Measurements from ENCODE around the gene IL1B. TPM values are rescaled to one million over a fixed set of nuclear protein-coding genes. Genes with fewer than 3 reads are reported as not detected.

Gene IL1B
- polyA plus RNA-seq, 1 donor from 2014 or later: not detected

DNA sequence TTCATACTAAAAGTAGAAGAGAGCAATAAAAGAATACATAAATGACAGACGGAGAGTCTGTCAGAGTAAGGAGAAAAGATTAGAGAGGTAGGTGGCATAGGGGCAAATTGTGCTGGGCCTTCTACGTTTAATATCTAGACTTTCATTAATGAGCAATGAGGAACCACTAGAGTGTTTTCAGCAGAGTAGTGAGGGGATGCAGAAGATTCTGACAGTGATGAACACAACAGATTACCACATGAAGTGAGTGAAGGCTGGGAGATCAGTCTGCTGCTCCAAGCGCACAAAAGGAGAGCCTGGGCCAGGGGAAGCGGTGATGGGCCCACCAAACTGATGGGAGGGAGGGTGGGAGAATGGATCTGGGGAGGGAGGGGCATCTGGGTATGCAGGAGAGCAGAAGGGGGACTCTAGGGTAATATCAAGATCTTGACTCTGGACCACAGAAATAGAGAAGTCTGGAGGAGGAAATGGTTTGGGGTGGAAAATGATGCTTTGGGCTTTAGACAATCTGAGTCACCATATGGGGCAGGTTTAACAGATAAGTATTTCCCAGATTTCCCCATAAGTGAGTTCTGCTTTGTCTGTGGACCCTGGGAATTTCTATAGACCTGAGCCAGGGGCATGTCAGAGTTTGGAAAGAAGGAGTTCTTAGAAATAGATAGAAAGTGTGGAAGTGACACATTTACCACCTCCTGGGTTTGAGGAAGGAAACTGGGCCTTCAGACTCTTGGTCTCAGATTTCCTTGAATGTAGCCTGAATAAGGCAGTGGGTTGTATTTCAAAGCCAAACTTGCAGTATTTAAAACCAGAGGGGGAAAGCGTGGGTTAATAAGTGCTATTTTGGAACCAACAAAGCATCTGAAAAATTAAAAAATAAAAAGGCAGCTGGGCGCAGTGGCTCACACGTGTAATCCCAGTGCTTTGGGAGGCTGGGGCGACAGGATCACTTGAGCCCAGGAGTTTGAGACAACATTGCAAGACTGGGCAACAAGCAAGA, 37.3 kb downstream of the IL1B start:
- H2AFZ ChIP-seq (ENCODE audit: low read depth, low read length): no peak overlapping the region
- H3K27ac ChIP-seq (ENCODE audit: low read length): no peak overlapping the region
- H3K79me2 ChIP-seq (replicated peaks; ENCODE audit: insufficient read depth, low read length): no peaks in the 10 kb centered on the region
- no peaks in the 10 kb centered on the region for H4K20me1 ChIP-seq (ENCODE audit: insufficient read depth)
- H3K4me3 ChIP-seq (ENCODE audit: low read length): no peak overlapping the region
- TF ChIP-seq MXI1 (conservative IDR thresholded peaks at IDR 0.05; ENCODE audit: poor library complexity, severe bottlenecking) (no peak), EZH2 (IDR thresholded peaks at IDR 0.05; ENCODE audit: borderline replicate concordance, insufficient read depth, low read length, poor library complexity, severe bottlenecking) (no peak), SMC3 (conservative IDR thresholded peaks at IDR 0.05; ENCODE audit: poor library complexity) (no peak), RAD21 (conservative IDR thresholded peaks at IDR 0.05) (no peak), TAF1 (IDR thresholded peaks at IDR 0.05; ENCODE audit: low read depth) (no peak), POLR2AphosphoS5 (IDR thresholded peaks at IDR 0.05) (no peak), EP300 (conservative IDR thresholded peaks at IDR 0.05; ENCODE audit: poor library complexity, severe bottlenecking) (no peak)
- TF ChIP-seq, protein P1, sequence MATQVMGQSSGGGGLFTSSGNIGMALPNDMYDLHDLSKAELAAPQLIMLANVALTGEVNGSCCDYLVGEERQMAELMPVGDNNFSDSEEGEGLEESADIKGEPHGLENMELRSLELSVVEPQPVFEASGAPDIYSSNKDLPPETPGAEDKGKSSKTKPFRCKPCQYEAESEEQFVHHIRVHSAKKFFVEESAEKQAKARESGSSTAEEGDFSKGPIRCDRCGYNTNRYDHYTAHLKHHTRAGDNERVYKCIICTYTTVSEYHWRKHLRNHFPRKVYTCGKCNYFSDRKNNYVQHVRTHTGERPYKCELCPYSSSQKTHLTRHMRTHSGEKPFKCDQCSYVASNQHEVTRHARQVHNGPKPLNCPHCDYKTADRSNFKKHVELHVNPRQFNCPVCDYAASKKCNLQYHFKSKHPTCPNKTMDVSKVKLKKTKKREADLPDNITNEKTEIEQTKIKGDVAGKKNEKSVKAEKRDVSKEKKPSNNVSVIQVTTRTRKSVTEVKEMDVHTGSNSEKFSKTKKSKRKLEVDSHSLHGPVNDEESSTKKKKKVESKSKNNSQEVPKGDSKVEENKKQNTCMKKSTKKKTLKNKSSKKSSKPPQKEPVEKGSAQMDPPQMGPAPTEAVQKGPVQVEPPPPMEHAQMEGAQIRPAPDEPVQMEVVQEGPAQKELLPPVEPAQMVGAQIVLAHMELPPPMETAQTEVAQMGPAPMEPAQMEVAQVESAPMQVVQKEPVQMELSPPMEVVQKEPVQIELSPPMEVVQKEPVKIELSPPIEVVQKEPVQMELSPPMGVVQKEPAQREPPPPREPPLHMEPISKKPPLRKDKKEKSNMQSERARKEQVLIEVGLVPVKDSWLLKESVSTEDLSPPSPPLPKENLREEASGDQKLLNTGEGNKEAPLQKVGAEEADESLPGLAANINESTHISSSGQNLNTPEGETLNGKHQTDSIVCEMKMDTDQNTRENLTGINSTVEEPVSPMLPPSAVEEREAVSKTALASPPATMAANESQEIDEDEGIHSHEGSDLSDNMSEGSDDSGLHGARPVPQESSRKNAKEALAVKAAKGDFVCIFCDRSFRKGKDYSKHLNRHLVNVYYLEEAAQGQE (IDR thresholded peaks at IDR 0.05; ENCODE audit: borderline replicate concordance): no peak
- TF ChIP-seq, protein P2, sequence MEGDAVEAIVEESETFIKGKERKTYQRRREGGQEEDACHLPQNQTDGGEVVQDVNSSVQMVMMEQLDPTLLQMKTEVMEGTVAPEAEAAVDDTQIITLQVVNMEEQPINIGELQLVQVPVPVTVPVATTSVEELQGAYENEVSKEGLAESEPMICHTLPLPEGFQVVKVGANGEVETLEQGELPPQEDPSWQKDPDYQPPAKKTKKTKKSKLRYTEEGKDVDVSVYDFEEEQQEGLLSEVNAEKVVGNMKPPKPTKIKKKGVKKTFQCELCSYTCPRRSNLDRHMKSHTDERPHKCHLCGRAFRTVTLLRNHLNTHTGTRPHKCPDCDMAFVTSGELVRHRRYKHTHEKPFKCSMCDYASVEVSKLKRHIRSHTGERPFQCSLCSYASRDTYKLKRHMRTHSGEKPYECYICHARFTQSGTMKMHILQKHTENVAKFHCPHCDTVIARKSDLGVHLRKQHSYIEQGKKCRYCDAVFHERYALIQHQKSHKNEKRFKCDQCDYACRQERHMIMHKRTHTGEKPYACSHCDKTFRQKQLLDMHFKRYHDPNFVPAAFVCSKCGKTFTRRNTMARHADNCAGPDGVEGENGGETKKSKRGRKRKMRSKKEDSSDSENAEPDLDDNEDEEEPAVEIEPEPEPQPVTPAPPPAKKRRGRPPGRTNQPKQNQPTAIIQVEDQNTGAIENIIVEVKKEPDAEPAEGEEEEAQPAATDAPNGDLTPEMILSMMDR (IDR thresholded peaks at IDR 0.05; ENCODE audit: poor library complexity, severe bottlenecking): no peak
- no peaks in the 10 kb centered on the region for H3K27me3 ChIP-seq (ENCODE audit: insufficient read depth, low read depth, low read length)
- H3K9ac ChIP-seq (ENCODE audit: low read length): no peak overlapping the region
- no peaks in the 10 kb centered on the region for H3K9me3 ChIP-seq (ENCODE audit: low read length)
- H3F3A ChIP-seq (ENCODE audit: insufficient read depth, low read length, poor library complexity, severe bottlenecking): no peaks in the 10 kb centered on the region
- no peaks in the 10 kb centered on the region for H3K36me3 ChIP-seq (ENCODE audit: insufficient read depth, low read length)
- no peak overlapping the region for H3K4me2 ChIP-seq (ENCODE audit: low read length)
- H3K9me2 ChIP-seq (ENCODE audit: insufficient read depth, low read length): no peaks in the 10 kb centered on the region

DNA sequence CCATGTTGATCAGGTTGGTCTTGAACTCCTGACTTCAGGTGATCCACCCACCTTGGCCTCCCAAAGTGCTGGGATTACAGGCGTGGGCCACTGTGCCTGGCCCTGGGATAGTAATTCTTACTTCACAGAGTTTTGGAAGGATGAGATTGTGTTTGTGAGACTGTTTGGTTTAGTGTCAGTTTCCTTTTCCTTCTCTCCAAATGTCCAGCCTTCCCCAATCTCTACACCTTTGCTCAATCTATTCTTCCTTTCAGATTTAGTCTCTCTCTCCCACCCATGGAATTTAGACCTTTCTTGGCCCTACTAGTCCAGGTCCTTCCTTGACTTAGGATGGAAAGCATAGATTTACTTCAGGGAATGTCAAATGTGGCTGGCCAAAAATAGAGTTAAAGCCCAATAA, 40.1 kb downstream of the IL1B start:
- Histone ChIP-seq H3K9me2 (ENCODE audit: insufficient read depth, low read length) (no peaks in the 10 kb centered on the region), H3F3A (ENCODE audit: insufficient read depth, low read length, poor library complexity, severe bottlenecking) (no peaks in the 10 kb centered on the region), H3K4me3 (ENCODE audit: low read length) (no peak overlapping the region), H4K20me1 (ENCODE audit: insufficient read depth) (no peaks in the 10 kb centered on the region), H3K9me3 (ENCODE audit: low read length) (no peaks in the 10 kb centered on the region), H3K79me2 (replicated peaks; ENCODE audit: insufficient read depth, low read length) (no peaks in the 10 kb centered on the region), H3K27me3 (ENCODE audit: insufficient read depth, low read depth, low read length) (no peaks in the 10 kb centered on the region), H2AFZ (ENCODE audit: low read depth, low read length) (no peak overlapping the region), H3K27ac (ENCODE audit: low read length) (no peak overlapping the region), H3K4me2 (ENCODE audit: low read length) (no peak overlapping the region), H3K36me3 (ENCODE audit: insufficient read depth, low read length) (no peaks in the 10 kb centered on the region), H3K9ac (ENCODE audit: low read length) (no peak overlapping the region)
- TF ChIP-seq SMC3 (conservative IDR thresholded peaks at IDR 0.05; ENCODE audit: poor library complexity) (no peak), EZH2 (IDR thresholded peaks at IDR 0.05; ENCODE audit: borderline replicate concordance, insufficient read depth, low read length, poor library complexity, severe bottlenecking) (no peak), POLR2AphosphoS5 (IDR thresholded peaks at IDR 0.05) (no peak), MXI1 (conservative IDR thresholded peaks at IDR 0.05; ENCODE audit: poor library complexity, severe bottlenecking) (no peak), TAF1 (IDR thresholded peaks at IDR 0.05; ENCODE audit: low read depth) (no peak), EP300 (conservative IDR thresholded peaks at IDR 0.05; ENCODE audit: poor library complexity, severe bottlenecking) (no peak), RAD21 (conservative IDR thresholded peaks at IDR 0.05) (no peak)
- TF ChIP-seq, protein P2 (IDR thresholded peaks at IDR 0.05; ENCODE audit: poor library complexity, severe bottlenecking): no peak
- TF ChIP-seq, protein P1 (IDR thresholded peaks at IDR 0.05; ENCODE audit: borderline replicate concordance): no peak
